ENCODE measurements around the gene PCSK1.

GRCh38 chr5:96377167-96377566, 55.9 kb downstream of the PCSK1 start:
- TF ChIP-seq, protein P1, sequence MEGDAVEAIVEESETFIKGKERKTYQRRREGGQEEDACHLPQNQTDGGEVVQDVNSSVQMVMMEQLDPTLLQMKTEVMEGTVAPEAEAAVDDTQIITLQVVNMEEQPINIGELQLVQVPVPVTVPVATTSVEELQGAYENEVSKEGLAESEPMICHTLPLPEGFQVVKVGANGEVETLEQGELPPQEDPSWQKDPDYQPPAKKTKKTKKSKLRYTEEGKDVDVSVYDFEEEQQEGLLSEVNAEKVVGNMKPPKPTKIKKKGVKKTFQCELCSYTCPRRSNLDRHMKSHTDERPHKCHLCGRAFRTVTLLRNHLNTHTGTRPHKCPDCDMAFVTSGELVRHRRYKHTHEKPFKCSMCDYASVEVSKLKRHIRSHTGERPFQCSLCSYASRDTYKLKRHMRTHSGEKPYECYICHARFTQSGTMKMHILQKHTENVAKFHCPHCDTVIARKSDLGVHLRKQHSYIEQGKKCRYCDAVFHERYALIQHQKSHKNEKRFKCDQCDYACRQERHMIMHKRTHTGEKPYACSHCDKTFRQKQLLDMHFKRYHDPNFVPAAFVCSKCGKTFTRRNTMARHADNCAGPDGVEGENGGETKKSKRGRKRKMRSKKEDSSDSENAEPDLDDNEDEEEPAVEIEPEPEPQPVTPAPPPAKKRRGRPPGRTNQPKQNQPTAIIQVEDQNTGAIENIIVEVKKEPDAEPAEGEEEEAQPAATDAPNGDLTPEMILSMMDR (IDR thresholded peaks at IDR 0.05) = no peak
- TF ChIP-seq POLR2AphosphoS5 (IDR thresholded peaks at IDR 0.05) = no peak

All from sigmoid colon (tissue), 4 donors.